Stimulated activated naive CD8-positive, alpha-beta T cell treated with anti-CD3 and anti-CD28 coated beads, Interleukin-15, Interleukin-2, amounts not matched to agents 100 U/mL and 50 U/mL, for 24 hours (primary cell): ENCODE measurements around the gene TFRC.
"Not testable (repeated sequence)": the region's sequence is repeated elsewhere in the genome, so short reads cannot be mapped to it uniquely, and the experiment has no call there.

Experiments used
- ATAC-seq: fragments of 150-1000 bp; cut with Tn5 transposase; one replicate; pipeline ENCODE4 v1.10.0; 2021
- DNase-seq: peaks from one replicate; pipeline ENCODE4 v3.0.0; 2021

The TFRC gene

DNA sequence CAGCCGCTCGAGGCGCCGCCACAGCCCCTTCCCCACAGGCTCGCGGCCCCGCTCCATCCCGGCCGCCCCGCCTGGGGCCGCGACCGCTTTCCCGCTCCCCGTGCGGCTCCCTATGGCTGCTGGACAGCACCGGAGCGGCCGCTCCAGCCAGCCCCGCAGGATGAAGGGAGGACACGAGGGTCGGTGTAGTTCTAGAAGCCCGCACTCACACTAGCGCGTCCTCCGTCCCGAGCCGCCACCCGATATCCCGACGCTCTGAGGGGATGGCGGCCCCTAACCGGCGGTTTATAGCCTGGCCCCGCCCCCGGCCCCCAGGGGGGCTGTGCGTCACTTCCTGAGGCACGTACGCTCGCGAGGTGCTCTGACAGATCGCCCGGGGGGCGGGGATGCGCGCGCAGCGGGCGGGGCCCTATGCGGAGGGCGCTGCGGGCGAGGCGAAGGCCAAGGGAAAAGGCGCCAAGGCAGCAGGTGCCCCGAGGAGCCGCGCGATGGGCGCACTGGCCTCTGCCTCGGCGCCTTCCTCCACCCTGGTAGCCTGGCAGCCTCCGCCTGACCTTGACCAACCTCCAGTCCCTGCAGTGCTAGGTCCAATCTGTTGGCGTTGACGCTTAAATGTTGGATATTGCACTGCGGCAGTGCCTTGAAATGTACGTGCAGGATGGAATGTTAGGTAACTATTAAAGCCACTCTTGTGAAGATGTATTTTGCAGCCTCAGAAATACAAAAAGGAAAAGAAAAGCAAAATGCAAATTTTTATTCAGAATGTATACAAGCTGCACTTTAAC, at the start of gene TFRC:
Gene TFRC, minus strand, starts transcription at position 257 of the 785 bp plus-strand sequence. CDS start 4,991 bp downstream, outside the sequence.
- peak; percentile 99 for DNase-seq
- peak; percentile 96 for ATAC-seq

DNA sequence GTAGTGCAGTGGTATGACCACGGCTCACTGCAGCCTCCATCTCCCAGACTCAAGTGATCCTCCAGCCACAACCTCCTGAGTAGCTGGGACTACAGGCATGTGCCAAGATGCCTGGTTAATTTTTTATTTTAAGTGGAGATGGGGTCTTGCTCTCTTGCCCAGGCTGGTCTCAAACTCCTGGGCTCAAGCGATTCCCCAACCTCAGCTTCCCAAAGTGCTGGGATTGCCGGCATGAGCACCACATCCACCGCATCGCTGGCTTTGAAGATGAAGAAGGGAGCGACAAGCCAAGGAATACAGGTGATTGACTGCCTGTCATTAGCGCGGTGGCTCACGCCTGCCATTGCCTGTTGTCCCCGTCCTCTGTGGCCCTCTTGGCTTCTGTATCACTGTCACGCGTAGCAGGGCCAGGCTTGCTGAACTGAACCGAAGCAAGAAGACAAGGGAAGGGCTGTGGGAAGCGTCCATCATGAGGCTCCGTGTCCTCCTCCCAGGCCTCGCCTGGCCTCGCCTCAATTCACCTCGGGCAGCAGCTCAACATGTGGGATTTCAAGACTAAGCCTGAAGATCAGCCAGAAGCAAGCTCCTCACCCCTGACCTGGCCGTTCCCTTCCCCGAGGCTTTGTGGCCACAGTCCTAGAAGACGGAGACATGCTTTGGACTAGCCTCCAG, 46.4 kb upstream of the TFRC start:
- ATAC-seq: no peak
- no peak for DNase-seq

- ATAC-seq (no peak), DNase-seq (no peak)
Observed at GRCh38 chr3:196127308-196128040, 45.6 kb upstream of the TFRC start.

GRCh38 chr3:196124608-196125007, 42.7 kb upstream of the TFRC start:
- ATAC-seq (peak; percentile 30), DNase-seq (no peak)

- ATAC-seq: no peak
Observed at GRCh38 chr3:196122688-196123046, 40.8 kb upstream of the TFRC start.

GRCh38 chr3:196122021-196122687, 40.3 kb upstream of the TFRC start:
- DNase-seq (no peak), ATAC-seq (no peak)

More at GRCh38 chr3:196122688-196123046, 40.8 kb upstream of the TFRC start:
- DNase-seq: no peak

DNA sequence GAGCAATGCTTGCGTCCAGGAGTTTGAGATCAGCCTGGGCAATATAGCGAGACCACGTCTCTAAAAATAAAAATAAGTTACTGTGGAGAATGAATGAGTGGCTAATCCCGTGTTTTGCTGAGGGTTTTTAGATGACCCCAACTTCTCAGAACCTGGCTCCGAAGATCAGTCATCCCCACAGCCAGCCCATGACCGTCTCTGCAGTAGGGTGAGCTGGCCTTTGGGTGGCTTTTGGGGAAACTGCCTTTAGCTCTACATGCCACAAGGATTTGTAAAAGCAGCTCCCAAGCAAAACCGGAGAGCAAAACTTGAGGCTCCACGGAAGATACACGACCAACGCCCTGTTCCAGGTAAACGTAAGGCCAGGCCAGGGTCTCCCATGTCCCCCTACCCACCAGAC, 39.2 kb upstream of the TFRC start:
- DNase-seq (no peak), ATAC-seq (no peak)

DNA sequence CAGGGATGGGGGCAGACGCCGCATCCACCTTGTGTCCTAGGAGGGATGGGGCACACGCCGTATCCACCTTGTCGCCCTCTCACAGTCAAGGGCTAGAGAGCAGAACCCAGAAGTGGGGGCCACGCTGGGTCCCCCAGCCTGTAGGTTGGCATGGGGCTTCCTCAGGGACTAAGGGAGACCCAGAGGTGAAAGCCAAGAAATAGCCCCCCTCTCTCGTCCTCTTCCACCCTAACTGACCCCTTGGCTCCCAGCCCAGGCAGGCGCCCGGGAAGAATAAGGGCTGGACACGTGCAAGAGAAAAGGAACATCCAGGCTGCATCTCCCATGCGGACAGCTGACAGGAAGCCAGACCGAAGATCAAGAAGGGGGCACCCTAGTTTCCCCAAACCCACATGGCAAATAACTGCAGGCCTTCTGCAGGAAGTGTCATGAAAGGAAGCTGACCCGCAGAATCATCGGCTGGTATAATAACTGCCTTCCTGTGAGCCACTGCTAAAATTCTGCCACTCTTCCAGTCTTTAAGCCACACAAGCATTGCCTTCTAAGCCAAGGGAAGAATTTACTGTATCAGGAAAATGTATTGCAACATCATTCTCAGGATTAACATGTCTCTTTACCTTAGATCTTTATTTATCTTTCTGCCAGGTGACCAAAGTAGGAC, 38.5 kb upstream of the TFRC start:
- no peak for DNase-seq
- no peak for ATAC-seq

DNA sequence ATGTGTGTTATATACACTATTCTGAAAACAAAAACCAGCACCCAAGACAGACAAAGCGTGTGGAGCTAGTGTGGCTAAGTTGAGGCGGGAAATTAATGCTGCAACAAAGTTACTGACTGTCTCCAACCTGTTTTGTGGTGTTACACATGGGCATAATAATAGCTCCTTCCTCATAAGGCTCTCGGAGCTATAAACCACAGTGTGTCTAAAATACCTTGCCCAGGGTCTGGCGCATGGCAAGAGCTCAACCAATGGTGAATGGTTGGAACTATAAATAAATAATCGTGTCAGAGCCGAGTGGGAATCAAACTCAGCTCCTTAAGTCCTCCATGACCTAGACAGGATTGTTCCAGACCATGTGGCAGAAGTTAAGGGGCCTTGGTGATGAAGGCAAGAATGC, 35.9 kb upstream of the TFRC start:
- ATAC-seq: no peak

GRCh38 chr3:196115678-196116083, 33.8 kb upstream of the TFRC start:
- DNase-seq: no peak
- no peak for ATAC-seq

More for the DNA sequence above, 35.9 kb upstream of the TFRC start:
- no peak for DNase-seq

DNA sequence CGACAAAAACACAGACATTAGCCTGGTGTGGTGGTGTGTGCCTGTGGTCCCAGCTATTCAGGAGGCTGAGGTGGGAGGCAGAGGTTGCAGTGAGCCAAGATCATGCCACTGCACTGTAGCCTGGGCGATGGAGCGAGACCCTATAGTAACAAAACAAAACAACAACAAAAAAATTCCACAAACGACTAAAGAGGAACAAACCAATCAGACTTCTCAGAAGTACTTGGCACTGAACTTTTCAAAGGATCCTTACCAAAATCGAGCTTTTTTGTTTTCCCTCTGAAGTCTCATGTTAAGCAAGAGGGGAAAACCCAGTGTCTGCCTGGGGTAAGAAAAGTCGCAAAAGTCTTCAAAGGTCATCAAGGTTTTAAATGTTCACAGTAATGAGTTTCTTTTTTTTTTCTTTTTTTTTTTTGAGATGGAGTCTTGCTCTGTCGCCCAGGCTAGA, 30.1 kb upstream of the TFRC start:
- ATAC-seq (peak; percentile 91), DNase-seq (peak; percentile 28)

DNA sequence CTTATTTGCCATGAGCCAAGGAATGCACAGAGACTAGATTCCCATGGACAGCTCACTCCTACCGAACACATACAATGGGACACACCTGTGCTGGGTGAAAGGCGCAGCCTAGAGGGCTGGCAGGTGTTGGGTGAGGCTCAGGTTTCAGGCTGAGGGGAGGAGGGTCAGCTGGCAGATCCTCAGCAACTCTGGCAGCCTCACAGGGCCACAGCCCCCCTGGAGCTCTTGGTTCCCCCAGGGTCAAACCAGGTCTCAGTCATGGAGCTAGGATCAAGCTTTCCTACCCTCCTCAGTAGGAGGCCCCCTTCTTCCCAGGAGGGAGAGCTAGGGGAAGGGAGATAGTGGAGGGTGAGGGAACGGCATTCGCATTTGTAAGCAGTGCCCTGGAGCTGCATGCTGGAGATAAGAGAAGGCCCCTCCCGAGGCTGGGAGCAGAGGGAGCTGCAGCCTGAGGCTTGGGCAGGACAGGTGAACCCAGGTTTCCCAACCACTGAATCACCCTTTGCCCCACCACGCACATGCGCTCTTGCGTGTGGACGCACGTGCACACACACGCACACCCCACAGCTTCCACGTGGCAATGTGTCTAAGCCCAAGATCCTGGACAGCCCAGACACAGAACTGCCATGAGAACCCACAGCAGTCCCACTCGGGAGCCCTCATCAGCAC, 26.3 kb upstream of the TFRC start:
- ATAC-seq: no peak
- no peak for DNase-seq

GRCh38 chr3:196104707-196105106, 22.8 kb upstream of the TFRC start:
- not testable (repeated sequence) for ATAC-seq, DNase-seq

DNA sequence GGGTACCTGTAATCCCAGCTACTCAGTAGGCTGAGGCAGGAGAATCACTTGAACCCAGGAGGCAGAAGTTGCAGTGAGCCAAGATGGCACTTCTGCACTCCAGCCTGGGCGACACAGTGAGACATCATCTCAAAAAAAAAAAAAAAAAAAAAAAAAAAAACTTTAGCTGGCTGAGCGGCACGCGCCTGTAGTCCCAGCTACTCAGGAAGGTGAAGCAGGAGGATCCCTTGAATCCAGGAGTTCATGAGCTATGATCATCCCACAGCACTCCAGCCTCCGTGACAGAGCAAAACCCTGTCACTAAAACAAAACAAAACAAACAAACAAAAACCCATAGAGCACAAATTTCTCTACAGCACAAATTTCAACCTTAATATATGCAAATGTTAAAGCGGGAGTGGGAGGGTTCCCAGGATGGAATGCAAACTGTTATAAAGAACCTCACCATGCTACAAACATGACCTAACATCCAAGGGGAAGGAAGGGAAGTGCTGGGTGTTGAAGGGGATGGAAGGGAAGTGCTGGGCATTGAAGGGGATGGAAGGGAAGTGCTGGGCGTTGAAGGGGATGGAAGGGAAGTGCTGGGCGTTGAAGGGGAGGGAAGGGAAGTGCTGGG, 16.6 kb upstream of the TFRC start:
- DNase-seq, ATAC-seq: not testable (repeated sequence)

- no peak for DNase-seq
- ATAC-seq: peak; percentile 71
Observed at GRCh38 chr3:196097373-196098154, 15.7 kb upstream of the TFRC start.

GRCh38 chr3:196096382-196096953, 14.6 kb upstream of the TFRC start:
- ATAC-seq (peak; percentile 45), DNase-seq (no peak)

DNA sequence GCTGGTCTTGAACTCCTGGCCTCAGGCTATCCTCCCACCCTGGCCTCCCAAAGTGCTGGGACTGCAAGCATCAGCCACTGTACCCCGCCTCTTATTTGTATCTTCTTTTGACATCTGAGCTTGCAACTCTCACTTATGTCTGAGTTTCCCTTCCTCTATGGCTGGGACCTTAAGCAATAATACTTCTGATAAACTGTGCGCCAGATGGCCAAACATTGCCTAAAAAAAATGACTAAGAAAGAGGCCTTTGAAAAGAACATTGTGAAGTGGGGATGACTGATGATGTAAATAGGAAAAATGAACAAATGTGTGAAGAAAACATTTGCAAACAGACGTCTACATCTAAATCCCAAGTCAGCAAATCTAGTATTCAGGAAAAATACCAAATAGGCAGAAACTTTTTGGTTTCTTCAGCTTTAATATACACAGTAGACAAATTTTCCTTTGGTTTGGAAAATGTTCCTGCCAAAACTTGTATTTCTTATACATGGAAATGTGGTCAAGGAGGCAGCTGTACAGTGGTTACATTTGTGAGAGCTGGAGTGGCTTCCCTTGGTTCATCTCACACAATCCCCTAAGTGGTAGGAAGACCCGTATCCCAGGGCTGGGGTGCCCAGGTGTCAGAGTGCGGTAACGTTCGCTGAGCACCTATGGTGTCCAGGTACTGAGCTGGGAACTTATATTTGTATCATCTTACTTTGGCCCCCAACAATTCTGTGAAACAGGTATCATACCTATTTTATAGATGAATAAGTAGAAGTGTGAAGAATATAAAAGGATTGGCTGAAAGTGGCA, 11.6 kb upstream of the TFRC start:
- no peak for DNase-seq

DNA sequence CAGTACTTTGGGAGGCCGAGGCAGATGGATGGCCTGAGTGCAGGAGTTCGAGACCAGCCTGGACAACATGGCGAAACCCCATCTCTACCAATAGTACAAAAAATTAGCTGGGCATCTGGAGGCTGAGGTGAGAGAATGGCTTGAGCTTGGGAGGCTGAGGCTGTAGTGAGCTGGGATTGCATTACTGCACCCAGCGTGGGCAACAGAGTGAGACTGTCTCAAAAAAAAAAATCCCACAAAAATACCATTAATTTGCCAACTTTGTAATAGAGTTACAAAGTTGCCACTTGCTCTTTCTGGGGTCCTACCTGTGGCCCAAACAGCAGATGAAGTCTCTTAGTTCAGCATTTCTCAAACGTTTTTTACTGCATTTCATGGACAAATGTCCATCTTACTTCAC, 6.0 kb upstream of the TFRC start:
- no peak for ATAC-seq
- DNase-seq: no peak

More for the DNA sequence above, 11.6 kb upstream of the TFRC start:
- no peak for ATAC-seq

- DNase-seq: no peak
- ATAC-seq: no peak
Observed at GRCh38 chr3:196082619-196082971, 705 bp upstream of the TFRC start.
